Left lung (tissue), 10 donors: Measurements from ENCODE around the gene GRK4. TPM values are rescaled to one million over a fixed set of nuclear protein-coding genes. Genes with fewer than 3 reads are reported as not detected.

Experiments used
- ATAC-seq: fragments of 200-7000 bp; cut with Tn5 transposase; one replicate; pipeline ENCODE4 v1.9.1; 2020; ENCODE audit warnings: moderate library complexity
- DNase-seq, 4 donors: peaks; one replicate each; pipeline ENCODE4 v3.0.0-alpha.2; 2013 to 2020
- H3K27ac ChIP-seq, 2 donors: fragments of 200-600 bp; sonication (generic) in 1 of 2; one replicate each; pipeline versions ENCODE4 v1.5.0 to v1.8.0; 2020 to 2021
- H3K27me3 ChIP-seq, 2 donors: fragments of 200-600 bp; sonication (generic) in 1 of 2; one replicate each; pipeline versions ENCODE4 v1.5.0 to v1.8.0; 2020 to 2021
- H3K36me3 ChIP-seq, 2 donors: fragments of 200-600 bp; sonication (generic) in 1 of 2; one replicate each; pipeline versions ENCODE4 v1.5.0 to v1.8.0; 2020 to 2021
- H3K4me1 ChIP-seq, 2 donors: fragments of 200-600 bp; one replicate each; pipeline ENCODE4 v1.8.0; 2021
- H3K4me3 ChIP-seq, 2 donors: fragments of 200-600 bp; sonication (generic) in 1 of 2; one replicate each; pipeline versions ENCODE4 v1.5.0 to v1.8.0; 2020 to 2021; ENCODE audit warnings: mild to moderate bottlenecking in 1 of 2
- H3K9me3 ChIP-seq, 2 donors: fragments of 200-600 bp; sonication (generic) in 1 of 2; one replicate each; pipeline versions ENCODE4 v1.5.0 to v1.8.0; 2020 to 2021
- intact Hi-C, 2 donors: fragments of 100-400 bp; cut with DNase I; formaldehyde crosslinking; loops; one replicate each; pipeline versions ENCODE4 v1.11.2 to v1.14.2; 2022
- polyA plus RNA-seq, 6 donors: library from polyadenylated mRNA; unstranded; fragments of 120-200 nt; gene quantifications; one replicate each; pipeline ENCODE4 v1.2.1, GENCODE V29; 2013; ENCODE audit not compliant: insufficient read length in 6 of 6
- total RNA-seq, 2 donors: library from RNA; stranded (reverse); fragmentation: NEBNext Ultra II Directional; extraction: Animal tissue kit (Norgen Biotek cat#: 25700); gene quantifications; one replicate each; pipeline ENCODE4 v1.2.1, GENCODE V29; 2021
- TF ChIP-seq, protein P1 (sequence below), 2 donors: fragments of 200-600 bp; sonication (generic) in 1 of 2; IDR thresholded peaks; one replicate each; pipeline versions ENCODE4 v1.5.0 to v1.8.0; 2021; ENCODE audit warnings: antibody characterized with exemption in 2 of 2
- donor health status: DM: no; HTN: yes; CAD: no.
- donor health status: DM: no; HTN: no; CAD: no.

The GRK4 gene
- total and polyA plus RNA-seq, 8 donors: 5.3 to 23.0 (median 15.9) TPM

DNA sequence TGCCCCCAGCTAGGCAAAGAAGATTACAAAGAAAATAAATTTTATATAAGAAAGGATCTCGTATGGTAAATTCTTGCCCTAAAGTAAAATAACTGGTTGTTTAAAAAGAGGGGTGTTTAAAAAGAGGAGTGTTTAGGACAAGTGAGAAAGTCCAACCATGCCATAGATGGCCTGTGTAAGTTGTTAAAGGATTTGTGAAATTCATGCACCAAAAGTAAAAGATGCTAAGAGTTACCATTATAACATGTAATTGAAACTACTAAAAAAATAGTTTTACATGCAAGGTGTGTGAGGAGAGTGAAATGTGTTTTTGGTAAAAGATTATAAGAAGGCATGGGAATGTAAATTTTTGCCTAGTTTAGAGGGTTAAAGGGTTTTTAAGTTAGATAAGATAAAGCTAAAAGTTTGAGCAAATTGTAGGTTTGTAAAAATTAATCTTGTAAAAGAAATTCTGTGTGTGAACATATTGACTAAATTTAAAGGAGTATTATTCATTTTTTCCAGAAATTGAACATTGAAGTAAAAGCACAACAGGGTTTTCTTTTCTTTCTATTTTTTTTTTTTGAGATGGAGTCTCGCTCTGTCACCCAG lies 90.9 kb downstream of the GRK4 start:
- no peak overlapping the region for H3K27ac ChIP-seq
- peaks cover 0 to 11% of the 10 kb centered on the region in 2 donors for H3K4me1 ChIP-seq
- DNase-seq: no peak
- no peaks in the 10 kb centered on the region for H3K36me3 ChIP-seq
- TF ChIP-seq, protein P1, sequence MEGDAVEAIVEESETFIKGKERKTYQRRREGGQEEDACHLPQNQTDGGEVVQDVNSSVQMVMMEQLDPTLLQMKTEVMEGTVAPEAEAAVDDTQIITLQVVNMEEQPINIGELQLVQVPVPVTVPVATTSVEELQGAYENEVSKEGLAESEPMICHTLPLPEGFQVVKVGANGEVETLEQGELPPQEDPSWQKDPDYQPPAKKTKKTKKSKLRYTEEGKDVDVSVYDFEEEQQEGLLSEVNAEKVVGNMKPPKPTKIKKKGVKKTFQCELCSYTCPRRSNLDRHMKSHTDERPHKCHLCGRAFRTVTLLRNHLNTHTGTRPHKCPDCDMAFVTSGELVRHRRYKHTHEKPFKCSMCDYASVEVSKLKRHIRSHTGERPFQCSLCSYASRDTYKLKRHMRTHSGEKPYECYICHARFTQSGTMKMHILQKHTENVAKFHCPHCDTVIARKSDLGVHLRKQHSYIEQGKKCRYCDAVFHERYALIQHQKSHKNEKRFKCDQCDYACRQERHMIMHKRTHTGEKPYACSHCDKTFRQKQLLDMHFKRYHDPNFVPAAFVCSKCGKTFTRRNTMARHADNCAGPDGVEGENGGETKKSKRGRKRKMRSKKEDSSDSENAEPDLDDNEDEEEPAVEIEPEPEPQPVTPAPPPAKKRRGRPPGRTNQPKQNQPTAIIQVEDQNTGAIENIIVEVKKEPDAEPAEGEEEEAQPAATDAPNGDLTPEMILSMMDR (IDR thresholded peaks at IDR 0.05): no peak
- ATAC-seq: no peak
- no peak overlapping the region for H3K4me3 ChIP-seq
- intact Hi-C loops: no loop called here
- H3K27me3 ChIP-seq: no peaks in the 10 kb centered on the region
- H3K9me3 ChIP-seq: peaks cover 0 to 20% of the 10 kb centered on the region in 2 donors

DNA sequence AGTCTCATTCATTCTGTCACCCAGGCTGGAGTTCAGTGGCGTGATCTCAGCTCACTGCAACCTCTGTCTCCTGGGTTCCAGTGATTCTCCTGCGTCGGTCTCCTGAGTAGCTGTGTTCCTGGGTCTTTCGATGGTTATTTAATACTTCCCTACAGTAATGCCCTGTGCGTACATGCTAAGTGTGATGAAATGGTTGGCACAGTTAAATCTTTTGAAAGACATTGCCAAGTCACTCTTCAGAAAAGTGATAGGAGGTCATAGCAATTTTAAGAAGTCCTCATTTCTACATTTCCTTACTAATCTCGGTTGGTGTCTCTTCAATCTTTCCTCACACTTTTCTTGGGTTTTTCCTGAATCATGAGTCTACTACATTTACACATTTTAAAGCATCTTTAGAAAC lies 96.6 kb downstream of the GRK4 start:
- Histone ChIP-seq H3K36me3 (no peaks in the 10 kb centered on the region), H3K9me3 (peaks cover 0 to 9% of the 10 kb centered on the region in 2 donors), H3K27me3 (no peaks in the 10 kb centered on the region), H3K4me3 (no peak overlapping the region), H3K4me1 (peaks cover 0 to 40% of the 10 kb centered on the region in 2 donors), H3K27ac (no peak overlapping the region)
- ATAC-seq (no peak), DNase-seq (no peak)
- intact Hi-C loops: no loop called here
- TF ChIP-seq, protein P1 (IDR thresholded peaks at IDR 0.05): no peak

DNA sequence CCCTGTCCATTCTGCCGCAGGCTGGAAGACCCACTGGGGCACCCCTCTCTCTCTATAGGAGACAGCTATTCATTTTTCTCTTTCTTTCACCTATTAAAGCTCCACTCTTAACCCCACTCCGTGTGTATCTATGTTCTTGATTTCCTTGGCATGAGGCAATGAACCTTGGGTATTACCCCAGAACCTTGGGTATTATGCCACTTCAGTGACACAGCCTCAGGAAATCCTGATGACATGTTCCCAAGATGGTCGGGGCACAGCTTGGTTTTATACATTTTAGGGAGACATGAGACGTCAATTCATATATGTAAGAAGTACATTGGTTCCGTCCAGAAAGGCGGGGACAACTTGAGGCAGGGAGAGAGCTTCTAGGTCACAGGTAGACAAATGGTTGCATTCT lies 97.6 kb downstream of the GRK4 start:
- Histone ChIP-seq H3K4me3 (no peak overlapping the region), H3K36me3 (no peaks in the 10 kb centered on the region), H3K27ac (no peak overlapping the region), H3K27me3 (no peaks in the 10 kb centered on the region), H3K4me1 (peaks cover 0 to 40% of the 10 kb centered on the region in 2 donors), H3K9me3 (no peaks in the 10 kb centered on the region)
- TF ChIP-seq, protein P1 (IDR thresholded peaks at IDR 0.05): no peak
- ATAC-seq: no peak
- intact Hi-C loops: no loop called here
- DNase-seq: no peak

DNA sequence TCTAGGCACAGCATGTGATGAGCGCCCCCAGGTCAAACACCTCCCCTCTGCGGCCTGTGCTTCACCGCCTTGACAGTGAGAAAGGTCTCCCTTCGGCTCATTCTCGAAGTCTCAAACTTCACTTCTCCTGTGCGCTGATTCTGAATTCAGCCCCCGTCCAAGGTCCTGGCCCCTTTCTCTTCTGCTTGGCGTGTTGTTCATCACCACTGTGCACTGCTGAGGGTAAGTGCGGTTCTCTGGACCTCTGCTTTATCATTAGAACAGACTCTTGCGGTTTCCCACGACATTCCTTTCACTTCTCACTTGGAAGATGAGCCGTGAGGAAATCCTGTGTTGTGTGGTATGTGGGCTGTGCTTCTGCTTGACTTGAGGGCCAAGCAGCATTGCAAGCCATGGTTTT lies 99.1 kb downstream of the GRK4 start:
- no peak overlapping the region for H3K4me3 ChIP-seq
- TF ChIP-seq, protein P1 (IDR thresholded peaks at IDR 0.05): no peak
- peak; percentile 54 for ATAC-seq
- H3K9me3 ChIP-seq: no peaks in the 10 kb centered on the region
- no peaks in the 10 kb centered on the region for H3K27me3 ChIP-seq
- DNase-seq: no peak
- H3K4me1 ChIP-seq: peaks cover 0 to 40% of the 10 kb centered on the region in 2 donors
- intact Hi-C loops: no loop called here
- H3K36me3 ChIP-seq: no peaks in the 10 kb centered on the region
- no peak overlapping the region for H3K27ac ChIP-seq

DNA sequence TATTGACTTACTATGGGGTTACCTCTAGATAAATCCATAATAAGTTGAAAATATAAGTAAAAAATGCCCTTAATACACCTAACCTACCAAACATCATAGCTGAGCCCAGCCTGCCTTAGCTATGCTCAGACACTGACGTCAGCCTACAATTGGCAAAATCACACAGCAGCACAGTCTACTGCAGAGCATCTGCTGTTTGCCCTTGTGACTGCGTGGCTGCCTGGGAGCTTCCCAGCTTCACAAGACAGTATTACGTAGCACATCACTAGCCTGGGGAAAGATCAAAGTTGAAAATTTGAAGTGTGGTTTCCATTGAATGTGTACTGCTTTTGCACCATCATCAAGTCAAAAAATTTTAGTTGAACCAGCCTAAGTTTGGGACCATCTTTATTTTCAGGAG lies 102.2 kb downstream of the GRK4 start:
- H3K4me1 ChIP-seq: peaks cover 0 to 17% of the 10 kb centered on the region in 2 donors
- no peaks in the 10 kb centered on the region for H3K27me3 ChIP-seq
- H3K36me3 ChIP-seq: no peaks in the 10 kb centered on the region
- H3K4me3 ChIP-seq: no peak overlapping the region
- no peaks in the 10 kb centered on the region for H3K9me3 ChIP-seq
- ATAC-seq (no peak), DNase-seq (no peak)
- intact Hi-C loops: no loop called here
- no peak overlapping the region for H3K27ac ChIP-seq
- TF ChIP-seq, protein P1 (IDR thresholded peaks at IDR 0.05): no peak
